Mesenteric fat pad (tissue), 1 donor: Measurements from ENCODE around the gene CYTH1. TPM values are rescaled to one million over a fixed set of nuclear protein-coding genes. Genes with fewer than 3 reads are reported as not detected.

Source experiments
- DNase-seq: peaks from one replicate; pipeline ENCODE4 v3.0.0-alpha.2; 2020; ENCODE audit warnings: low spot score
- long read RNA-seq: library from polyadenylated mRNA; unstranded; transcript quantifications from one replicate; pipeline ENCODE4 v2.0.0, GENCODE V29; 2020
- total RNA-seq: library from RNA; stranded (reverse); fragmentation: NEBNext Ultra II Directional; extraction: Animal tissue kit (Norgen Biotek cat#: 25700); gene quantifications from one replicate; pipeline ENCODE4 v1.2.1, GENCODE V29; 2021
- donor health status: DM: yes; HTN: yes; CAD: no.

Gene CYTH1, protein sequence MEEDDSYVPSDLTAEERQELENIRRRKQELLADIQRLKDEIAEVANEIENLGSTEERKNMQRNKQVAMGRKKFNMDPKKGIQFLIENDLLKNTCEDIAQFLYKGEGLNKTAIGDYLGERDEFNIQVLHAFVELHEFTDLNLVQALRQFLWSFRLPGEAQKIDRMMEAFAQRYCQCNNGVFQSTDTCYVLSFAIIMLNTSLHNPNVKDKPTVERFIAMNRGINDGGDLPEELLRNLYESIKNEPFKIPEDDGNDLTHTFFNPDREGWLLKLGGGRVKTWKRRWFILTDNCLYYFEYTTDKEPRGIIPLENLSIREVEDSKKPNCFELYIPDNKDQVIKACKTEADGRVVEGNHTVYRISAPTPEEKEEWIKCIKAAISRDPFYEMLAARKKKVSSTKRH
- 54.9 TPM for total RNA-seq
- long read RNA-seq, full-length matches to known transcripts = 22 of 50 reads
- long read RNA-seq, partial matches to known transcripts = 7 of 50 reads
- long read RNA-seq, other reads (novel, unspliced or antisense) = 21 of 50 reads

DNA sequence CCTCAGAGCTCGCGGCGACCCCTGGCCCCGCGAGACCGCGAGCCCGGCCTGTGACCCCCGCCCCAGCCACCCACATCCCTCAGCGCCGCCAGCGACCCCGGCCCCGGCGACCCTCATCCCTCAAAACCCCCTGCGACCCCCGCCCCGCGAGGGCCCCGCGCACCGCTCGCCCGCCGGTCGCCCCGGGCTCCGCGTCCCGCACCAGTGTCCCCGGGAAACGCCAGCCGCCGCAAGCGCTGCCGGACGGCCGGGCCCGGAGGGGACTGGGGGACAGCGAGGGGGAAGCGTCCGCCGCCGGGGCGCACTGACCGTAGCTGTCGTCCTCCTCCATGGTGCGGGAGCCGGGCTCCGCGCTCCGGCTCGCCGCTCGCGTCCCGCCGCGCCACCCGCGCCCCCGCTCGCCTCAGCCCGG is at the start of gene CYTH1:
Gene CYTH1 (minus strand): TSS at position 381 of the 412 bp plus-strand sequence. CDS start 50 bp downstream, at position 331.
- DNase-seq = no peak

DNA sequence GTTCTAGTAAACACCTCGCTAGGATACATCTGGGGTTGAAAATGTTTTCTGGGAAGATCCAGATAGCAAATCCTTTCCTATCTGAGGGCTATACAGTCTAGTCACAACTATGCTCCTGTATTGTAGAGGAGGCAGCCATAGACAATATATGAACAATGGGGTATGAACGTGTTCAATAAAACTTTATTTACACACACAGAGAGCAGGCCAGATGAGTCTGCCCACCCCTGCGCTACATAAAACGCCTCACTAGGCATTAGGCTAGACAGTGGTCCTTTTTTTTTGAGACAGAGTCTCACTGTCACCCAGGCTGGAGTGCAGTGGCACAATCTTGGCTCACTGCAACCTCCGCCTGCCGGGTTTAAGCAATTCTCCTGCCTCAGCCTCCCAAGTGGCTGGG is 47.4 kb upstream of the CYTH1 start:
- no peak for DNase-seq

DNA sequence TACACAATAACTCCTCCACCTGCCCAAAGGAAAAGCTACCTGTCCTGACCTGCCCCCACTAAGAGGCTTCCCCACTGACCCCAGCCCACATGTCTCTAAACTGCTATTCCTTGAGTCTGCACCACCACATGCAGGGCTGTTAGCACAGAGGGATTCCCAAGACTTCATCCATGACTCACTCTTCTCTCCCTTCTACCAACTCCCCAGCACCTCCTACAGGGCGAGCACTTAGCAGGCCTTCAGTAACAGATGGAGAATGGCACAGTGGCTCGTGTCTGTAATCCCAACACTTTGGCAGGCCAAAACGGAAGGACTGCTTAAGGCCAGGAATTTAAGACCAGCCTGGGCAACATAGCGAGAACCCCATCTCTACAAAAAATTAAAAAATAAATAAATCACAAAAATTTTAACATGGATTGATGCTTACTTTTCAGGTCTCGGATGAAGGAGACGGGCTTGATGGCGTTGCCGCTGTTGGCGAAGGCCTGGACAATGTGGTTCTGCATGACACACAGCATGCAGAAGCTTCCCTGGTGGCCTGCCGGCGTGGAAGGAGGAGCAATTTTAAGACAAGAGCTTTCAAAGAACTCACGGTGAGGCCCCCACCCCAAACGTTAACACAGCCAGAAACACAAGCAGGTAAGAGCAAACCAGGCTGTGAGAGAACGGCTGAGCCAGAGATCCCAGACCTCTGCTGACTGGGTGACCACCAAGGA is 46.6 kb upstream of the CYTH1 start:
- no peak for DNase-seq

DNA sequence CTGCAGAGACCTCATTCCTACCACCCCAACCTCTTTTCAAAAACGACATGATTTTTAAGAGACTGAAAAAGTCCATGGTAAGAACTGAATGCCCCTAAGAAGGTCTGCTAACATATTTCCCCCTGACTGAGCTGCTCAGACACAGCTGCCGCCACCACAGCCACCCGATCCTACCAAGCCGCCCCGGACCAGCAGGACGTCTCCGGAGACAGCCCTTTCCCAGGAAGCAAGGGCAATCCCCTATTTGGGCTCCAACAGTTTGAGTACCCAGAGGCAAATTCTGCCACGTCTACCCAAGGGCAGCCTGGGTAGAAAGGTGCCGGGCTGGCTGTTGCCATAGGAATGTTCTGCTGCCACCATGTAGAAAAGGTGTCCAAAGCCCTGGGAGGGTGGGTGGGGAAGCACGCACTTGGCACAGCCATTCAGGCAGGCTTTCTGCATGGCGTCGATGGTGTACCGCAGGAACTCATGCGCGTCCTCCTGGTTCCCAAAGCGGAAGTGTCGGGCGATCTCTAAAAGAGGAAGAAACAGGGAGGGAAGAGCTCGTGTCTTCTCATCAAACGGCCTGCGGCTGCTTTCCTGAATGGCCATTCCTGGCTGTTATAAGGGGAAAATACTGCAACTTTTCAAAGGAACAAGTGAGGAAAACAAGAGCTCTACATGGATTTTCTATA is 44.9 kb upstream of the CYTH1 start:
- no peak for DNase-seq

DNA sequence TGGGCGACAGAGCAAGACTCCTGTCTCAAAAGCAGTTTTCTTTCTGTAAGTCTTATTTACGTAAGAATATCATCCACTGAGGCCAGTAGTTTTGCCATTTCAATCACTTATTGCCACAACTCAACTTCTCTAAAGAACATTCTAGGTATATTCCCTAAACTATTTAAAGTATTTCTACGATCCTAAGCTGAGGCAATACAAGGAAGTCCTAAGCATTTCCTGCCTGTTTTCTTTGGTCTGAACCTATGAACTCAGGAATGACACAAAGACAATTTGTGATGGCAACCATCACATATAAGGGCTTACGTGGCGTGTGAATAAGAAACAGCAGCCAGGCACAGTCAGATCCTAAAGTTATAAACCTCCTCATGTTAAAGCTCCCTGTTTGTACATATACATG is 44.3 kb upstream of the CYTH1 start:
- no peak for DNase-seq

DNA sequence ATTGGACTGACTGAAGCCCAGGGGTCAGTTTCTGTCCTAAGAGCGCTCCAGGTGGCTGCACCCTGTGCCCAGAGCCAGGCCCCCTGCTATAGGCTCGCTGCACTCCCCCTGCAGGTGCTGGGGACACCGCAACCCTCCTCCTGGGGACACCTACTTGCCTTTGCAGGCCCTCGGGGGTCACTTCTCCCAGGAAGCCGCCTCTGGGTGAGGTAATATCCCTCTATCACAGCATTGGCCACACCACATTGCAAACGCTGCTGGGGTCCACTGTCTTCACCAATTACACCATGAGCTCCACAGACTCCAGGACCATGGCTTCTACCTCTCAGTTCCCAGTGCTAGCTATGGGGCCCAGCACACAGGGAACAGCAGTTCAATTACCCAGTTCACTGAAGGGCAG is 43.6 kb upstream of the CYTH1 start:
- no peak for DNase-seq

DNA sequence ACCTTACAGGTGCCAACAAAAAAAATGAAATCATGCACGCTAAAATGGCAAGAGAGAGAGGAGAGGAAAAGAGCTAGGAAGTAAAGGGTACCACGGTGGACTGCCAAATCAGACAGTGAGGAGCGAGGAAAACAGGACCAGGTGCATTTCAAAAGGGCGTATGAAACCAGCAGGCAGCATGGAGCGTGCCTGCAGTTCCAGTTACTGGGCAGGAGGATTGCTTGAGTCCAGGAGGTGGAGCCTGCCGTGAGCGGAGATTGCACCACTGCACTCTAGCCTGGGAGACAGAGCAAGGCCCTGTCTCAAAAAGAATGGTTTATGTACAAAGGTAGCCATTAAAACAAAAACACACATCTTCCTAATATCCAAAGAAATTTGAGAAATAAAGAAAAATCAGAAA is 42.2 kb upstream of the CYTH1 start:
- DNase-seq = no peak

DNA sequence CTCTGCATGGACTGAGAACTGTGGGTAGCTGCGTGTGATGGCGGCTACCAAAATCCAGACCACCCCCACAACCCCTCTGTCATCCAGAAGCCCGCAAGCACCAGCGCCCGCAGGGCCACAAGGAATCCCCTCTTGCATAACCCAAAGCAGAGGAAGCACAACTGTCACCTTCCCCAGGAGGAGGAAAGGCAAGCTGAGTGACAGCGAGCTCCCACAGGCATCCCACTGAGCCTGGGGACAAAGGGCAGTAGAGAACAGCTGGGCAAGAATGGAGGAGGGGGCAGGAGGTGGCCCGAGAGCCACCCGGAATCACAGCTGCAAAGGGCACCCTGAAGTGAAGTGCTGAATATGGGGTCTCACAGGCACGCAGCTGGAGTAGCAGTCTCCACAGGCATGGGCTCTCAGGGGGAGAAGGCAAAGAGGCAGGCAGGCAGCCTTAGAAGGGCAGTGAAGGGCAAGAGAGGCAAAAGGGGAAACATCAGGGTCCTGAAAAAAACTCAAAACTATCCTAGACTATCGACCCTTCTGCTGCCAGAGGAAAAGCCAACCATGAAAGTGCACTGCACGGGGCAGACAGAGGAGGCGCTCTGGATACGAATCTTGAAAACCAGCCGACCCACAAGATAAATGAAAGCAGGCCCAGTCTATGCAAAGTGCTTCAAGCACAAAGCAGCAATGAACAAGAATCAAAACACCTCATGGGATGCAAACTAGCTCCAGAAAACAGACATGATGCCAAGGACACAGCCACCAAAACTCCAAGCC is 41.4 kb upstream of the CYTH1 start:
- DNase-seq = no peak

DNA sequence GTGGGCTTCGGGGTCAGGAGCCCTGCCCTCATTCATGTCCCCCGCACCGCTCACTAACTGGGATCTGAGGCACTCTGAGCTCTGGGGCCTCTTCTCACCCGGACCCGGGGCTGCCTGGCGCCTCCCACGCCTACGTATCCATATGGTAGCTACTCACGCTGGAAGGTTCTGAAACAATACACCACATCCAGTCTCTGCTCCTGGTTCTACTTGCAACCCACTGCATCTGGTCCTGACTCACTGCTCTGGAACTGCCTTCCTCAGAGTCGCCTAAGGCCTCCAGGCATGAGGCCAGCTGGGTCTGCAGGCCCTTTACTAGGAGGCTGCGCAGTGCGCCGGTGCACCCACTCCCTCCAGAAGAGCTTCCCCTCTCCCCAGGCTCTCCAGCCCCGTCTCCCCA is 40.5 kb upstream of the CYTH1 start:
- DNase-seq = no peak

DNA sequence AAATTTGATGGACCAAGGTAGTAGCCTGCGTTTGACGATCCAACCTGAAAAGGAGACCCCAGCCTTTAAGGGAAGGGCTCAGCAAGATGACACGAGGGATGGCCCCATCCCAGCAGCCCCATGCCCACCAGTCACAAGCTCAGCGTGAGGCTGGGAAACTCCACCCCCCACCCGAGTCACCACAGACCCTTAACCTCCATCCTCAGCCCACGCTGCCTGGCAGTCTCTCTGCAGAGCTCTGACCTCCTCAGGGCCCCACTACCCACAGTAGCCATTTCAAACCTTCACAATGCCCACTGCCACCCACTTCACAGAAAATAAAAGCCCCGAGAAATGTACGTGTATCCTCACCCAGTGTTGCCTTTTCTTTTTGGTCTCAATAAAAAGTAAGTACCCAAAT is 39.9 kb upstream of the CYTH1 start:
- DNase-seq = no peak

DNA sequence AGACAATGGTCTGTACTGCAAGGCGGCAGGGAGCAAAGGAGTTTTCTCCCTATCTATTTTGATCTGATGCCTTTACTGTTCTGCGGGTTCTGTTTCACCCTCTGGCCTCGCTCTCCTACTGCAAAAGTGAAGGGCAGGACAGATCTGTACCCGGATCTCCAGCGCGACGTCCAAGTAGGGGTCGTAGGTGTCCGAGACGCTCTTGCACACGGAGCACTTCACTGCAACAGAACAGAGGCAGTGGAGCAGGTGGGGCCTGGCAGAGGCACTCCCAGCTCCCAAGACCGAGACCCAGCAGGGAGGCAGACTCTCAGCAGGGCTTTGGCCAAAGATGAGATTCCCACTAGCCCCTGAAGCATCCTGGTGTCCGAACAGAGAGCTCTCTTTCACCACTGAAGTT is 38.8 kb upstream of the CYTH1 start:
- no peak for DNase-seq

DNA sequence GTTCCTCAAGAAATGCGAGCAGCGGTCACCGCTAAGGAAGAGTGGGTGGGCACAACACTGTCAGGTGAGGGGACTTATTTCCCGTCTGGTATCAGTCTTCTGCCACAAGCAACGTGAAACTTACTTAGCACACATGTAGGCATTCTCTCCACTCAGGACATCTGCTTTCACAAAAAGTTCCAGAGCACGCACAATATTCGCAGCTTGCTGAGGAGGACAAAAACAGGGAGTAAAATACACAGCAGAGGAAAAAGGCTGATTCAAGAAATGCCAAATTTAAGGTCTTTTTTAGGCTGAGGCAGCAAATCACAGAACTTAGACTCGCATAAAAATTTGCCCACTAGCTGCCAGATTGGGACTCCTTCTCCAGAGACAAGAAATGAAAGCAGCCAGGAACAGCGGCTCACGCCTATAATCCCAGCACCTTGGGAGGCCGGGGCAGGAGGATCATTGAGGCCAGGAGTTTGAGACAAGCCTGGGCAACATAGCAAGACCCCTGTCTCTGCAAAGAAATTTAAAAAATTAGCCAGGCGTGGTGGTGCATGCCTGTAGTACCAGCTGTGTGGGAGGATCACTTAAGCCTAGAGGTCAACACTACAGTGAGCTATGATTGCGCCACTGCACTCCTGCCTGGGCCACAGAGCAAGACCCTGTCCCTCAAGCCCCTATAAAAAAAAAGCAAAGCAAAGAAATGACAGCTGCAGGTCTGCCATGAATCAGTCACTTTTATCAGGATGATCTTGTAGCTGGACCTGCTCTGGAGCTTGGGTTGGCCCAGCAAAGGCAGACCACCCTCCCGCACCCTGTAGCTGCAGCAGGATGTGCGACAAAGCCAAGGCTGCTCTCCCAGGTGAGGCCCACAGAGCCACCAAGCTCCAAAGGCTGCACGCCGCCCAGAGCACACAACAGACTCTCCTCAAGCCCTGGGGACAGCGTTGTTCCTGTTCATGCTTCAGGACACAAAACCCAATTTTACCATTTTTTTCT is 38.0 kb upstream of the CYTH1 start:
- DNase-seq = no peak

DNA sequence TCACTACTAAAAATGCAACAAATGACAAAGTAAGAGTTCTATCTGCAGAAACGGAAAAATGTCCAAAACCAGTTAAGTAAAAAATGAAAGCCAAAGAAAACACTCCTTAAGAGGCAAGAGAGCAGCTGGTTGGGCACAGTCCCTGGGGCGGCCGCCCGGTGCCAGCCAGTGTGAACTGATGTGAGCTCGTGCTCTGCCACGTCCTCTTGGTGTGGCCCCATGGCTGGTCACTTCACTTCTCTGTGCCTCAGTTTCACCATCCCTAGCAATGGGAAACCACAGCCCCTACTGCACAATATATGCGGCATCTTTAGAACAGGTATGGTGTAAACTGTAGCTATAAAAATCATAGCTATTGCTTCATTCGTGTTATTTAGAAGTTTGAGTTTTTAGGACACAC is 37.3 kb upstream of the CYTH1 start:
- DNase-seq = no peak

DNA sequence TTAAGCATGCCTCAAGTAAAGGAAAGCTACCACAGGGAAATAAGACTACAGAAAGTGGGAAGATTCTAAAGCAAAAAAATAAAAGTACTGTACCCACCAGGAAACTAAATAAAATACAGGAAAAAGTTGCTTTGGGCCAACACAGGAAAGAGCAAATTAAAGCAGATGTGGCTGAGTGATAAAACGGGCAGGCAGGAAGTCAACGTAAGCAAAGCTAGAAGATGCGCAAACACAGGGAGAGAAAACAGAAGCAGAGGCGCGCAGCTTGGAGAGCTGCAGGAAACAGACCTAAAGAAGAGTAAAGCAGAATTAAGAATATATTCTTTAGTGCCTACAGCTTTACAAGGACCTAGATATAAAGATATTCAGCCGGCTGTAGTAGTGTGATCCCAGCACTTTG is 36.9 kb upstream of the CYTH1 start:
- DNase-seq = no peak

DNA sequence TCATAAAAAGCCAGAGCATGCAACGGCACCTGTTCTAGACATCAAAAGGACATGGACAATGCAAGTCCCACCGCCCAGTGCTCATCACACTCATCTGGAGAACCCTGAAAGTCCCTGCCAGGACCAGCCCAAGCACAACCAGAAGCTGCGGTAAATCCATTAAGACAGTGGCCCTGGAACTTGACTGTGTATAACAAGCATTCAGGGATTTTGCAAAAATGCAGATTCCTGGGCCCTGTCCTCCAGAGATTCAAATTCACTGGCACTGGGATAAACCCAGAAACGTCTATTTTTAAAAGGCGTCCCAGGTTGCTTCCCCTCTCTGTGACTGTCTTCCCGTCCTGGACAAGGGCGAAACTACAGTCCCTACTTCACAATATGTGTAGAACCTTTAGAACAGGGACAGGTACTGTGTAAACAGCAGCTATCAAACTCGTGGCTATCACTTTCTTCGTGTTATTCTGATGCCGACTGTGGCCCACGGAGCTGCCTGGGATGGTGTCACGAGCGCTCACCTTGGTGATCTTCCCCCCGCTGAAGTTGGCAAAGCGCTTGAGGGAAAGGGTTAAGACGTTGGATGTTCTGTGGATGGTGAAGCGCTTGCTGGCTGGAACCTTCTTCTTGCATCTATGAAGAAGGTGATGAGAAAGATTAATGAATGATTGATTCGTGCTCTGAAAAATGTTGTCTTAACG is 36.2 kb upstream of the CYTH1 start:
- no peak for DNase-seq

DNA sequence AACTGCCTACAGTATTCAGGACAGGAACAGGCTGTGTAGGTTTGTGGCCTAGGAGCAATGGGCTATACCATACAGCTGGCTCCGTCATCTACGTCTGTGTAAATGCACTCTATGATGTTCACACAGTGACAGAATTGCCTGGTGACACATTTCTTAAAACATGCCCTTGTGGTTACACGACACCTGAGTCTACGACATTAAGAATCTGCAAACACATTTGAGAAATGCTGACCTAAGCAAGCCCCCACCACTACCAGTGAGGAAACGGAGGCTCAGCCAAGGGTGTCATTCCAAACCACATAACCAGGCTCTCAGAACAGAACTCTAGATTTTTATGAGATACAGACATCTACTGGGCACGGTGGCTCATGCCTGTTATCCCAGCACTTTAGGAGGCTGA is 35.0 kb upstream of the CYTH1 start:
- no peak for DNase-seq

DNA sequence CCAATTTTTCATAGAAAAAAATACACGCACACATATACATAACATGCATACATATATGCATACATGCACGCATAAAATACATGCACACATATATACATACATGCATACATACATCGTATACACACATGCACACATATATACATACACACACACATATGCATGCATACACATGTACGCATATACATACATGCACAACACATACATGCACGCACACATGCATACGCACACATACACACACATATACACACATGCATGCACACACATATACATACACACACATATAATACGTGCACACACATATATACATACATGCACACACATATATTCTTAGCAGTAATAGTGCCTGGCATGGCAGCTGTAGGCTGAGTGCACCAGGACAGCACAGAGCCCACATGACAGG is 33.6 kb upstream of the CYTH1 start:
- DNase-seq = no peak

DNA sequence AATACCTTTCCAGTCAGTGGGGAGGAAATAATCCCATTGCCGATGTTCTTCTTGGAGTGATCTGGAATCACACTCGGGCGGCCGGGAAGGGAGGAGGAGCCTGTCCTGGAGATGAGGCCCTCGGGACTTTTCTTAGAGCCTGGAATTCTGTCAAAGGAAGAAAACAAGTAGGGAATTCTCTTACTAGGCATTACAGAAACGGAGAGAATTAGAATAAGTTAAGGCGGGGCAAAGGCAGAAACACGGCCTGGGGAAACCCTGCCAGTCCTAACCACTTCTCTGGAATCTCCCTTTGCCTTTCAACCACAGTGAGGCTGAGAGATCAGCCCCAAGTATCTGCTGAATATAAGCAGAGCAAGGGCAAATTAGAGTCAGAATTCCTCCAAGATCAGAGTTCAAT is 30.8 kb upstream of the CYTH1 start:
- no peak for DNase-seq

DNA sequence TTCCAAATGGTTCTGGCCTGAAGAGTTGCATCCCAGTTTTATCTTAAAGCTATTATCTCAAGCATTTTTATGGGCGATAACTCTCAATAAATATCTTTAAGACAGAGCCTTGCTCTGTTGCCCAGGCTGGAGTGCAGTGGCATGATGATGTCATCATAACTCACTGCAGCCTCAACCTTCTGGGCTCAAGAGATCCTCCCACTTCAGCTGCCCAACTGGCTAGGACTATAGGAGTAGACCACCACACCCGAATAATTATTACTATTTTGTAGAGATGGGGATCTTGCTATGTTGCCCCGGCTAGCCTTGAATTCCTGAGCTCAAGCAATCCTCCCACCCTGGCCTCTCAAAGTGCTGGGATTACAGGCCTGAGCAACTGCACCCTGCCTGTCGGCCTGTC is 26.1 kb upstream of the CYTH1 start:
- no peak for DNase-seq
